SK-N-SH (cell line): ENCODE measurements around the gene MRPS22. TPM values are rescaled to one million over a fixed set of nuclear protein-coding genes. Genes with fewer than 3 reads are reported as not detected.
"Not testable (repeated sequence)": the region's sequence is repeated elsewhere in the genome, so short reads cannot be mapped to it uniquely, and the experiment has no call there.

Source experiments
- CTCF ChIA-PET: fragments of 300-600, 350-600 bp; formaldehyde crosslinking; extraction: SDS; loops from one replicate; lab custom pipeline; 2021; lab: Yijun Ruan, JAX
- POLR2A ChIA-PET: fragments of 350-600 bp; sonication (Branson Sonifier 250); formaldehyde crosslinking; extraction: SDS; loops from one replicate; lab custom pipeline; 2020; ENCODE audit warnings: antibody characterized with exemption, inconsistent platforms; lab: Yijun Ruan, JAX
- DNase-seq: peaks from one replicate; pipeline ENCODE4 v3.0.0; 2012
- H2AFZ ChIP-seq: fragments of 200-600 bp; sonication (generic); 2 replicates; pipeline ENCODE4 v1.8.1; 2016; ENCODE audit warnings: antibody characterized with exemption, mild to moderate bottlenecking, low read depth
- H3F3A ChIP-seq: fragments of 200-600 bp; sonication (generic); replicated peaks from 2 replicates; pipeline ENCODE3; 2016; ENCODE audit warnings: antibody characterized with exemption, mild to moderate bottlenecking; ENCODE audit not compliant: insufficient read depth
- H3K27ac ChIP-seq, 2 experiments: fragments of 200-500 bp in 1 of 2; fragments of 200-600 bp in 1 of 2; sonication (Bioruptor generic) in 1 of 2; sonication (generic), shearing (Covaris generic) in 1 of 2; 2 replicates each; pipeline versions ENCODE4 v1.5.1 to v1.6.1; 2014 to 2016; ENCODE audit warnings: low read depth in 2 of 2, inconsistent platforms in 1 of 2, low read length in 1 of 2, mild to moderate bottlenecking in 1 of 2, mixed read lengths in 1 of 2
- H3K27me3 ChIP-seq: fragments of 200-600 bp; sonication (generic), shearing (Covaris generic); 2 replicates; pipeline ENCODE4 v1.6.1; 2016; ENCODE audit warnings: mixed run types; ENCODE audit not compliant: insufficient read depth
- H3K36me3 ChIP-seq, 2 experiments: fragments of 200-500 bp in 1 of 2; fragments of 200-600 bp in 1 of 2; sonication (Bioruptor generic) in 1 of 2; sonication (generic) in 1 of 2; replicated peaks in 1 of 2; 2 replicates each; pipeline versions ENCODE3 to v1.5.1; 2014 to 2016; ENCODE audit warnings: low read length in 1 of 2, mild to moderate bottlenecking in 1 of 2; ENCODE audit not compliant: insufficient read depth in 2 of 2, control insufficient read depth in 1 of 2
- H3K4me1 ChIP-seq, 2 experiments: fragments of 200-500 bp in 1 of 2; fragments of 200-600 bp in 1 of 2; sonication (Bioruptor generic) in 1 of 2; sonication (generic), shearing (Covaris generic) in 1 of 2; 2 replicates each; pipeline versions ENCODE4 v1.5.1 to v1.6.1; 2014 to 2016; ENCODE audit warnings: low read depth in 1 of 2, low read length in 1 of 2, mixed run types in 1 of 2; ENCODE audit not compliant: insufficient read depth in 2 of 2, control insufficient read depth in 1 of 2
- H3K4me2 ChIP-seq: fragments of 200-600 bp; sonication (generic), shearing (Covaris generic); 2 replicates; pipeline ENCODE4 v1.6.1; 2017; ENCODE audit warnings: mixed run types
- H3K4me3 ChIP-seq, 2 experiments: fragments of 200-500 bp in 1 of 2; fragments of 200-600 bp in 1 of 2; sonication (Bioruptor generic) in 1 of 2; sonication (generic), shearing (Covaris generic) in 1 of 2; 2 replicates each; pipeline versions ENCODE4 v1.5.1 to v1.8.1; 2014 to 2016; ENCODE audit warnings: low read depth in 2 of 2, inconsistent platforms in 1 of 2, low read length in 1 of 2, mild to moderate bottlenecking in 1 of 2, mixed read lengths in 1 of 2, moderate library complexity in 1 of 2
- H3K79me2 ChIP-seq: fragments of 200-600 bp; sonication (generic); 2 replicates; pipeline ENCODE4 v1.8.1; 2017; ENCODE audit warnings: mild to moderate bottlenecking; ENCODE audit not compliant: insufficient read depth
- H3K9ac ChIP-seq: fragments of 200-600 bp; sonication (generic); 2 replicates; pipeline ENCODE4 v1.6.1; 2017; ENCODE audit warnings: mixed run types
- H3K9me2 ChIP-seq: fragments of 200-600 bp; sonication (generic); 2 replicates; pipeline ENCODE4 v1.6.1; 2017; ENCODE audit warnings: mixed run types
- H3K9me3 ChIP-seq: fragments of 200-600 bp; sonication (generic); 2 replicates; pipeline ENCODE4 v1.6.1; 2017; ENCODE audit warnings: mixed run types, mild to moderate bottlenecking, moderate library complexity
- H4K20me1 ChIP-seq: fragments of 200-600 bp; sonication (generic); 2 replicates; pipeline ENCODE4 v1.6.1; 2017; ENCODE audit warnings: mild to moderate bottlenecking, mixed run types; ENCODE audit not compliant: insufficient read depth
- FOSL2 ChIP-seq: IDR thresholded peaks from 2 replicates; pipeline ENCODE4 v1.4.0; 2012; ENCODE audit warnings: low read depth, mild to moderate bottlenecking, moderate library complexity, borderline replicate concordance
- JUND ChIP-seq: IDR thresholded peaks from 2 replicates; pipeline ENCODE4 v1.4.0; 2012
- MXI1 ChIP-seq: IDR thresholded peaks from 2 replicates; pipeline ENCODE4 v1.6.1; 2012; ENCODE audit warnings: mild to moderate bottlenecking, low read depth, low read length, improper control_type of control experiment
- POLR2AphosphoS5 ChIP-seq: IDR thresholded peaks from 2 replicates; pipeline ENCODE4 v1.6.1; 2012; ENCODE audit warnings: low read depth, low read length
- TCF12 ChIP-seq: IDR thresholded peaks from 2 replicates; pipeline ENCODE4 v1.4.0; 2012
- TEAD4 ChIP-seq: IDR thresholded peaks from 2 replicates; pipeline ENCODE4 v1.4.0; 2012; ENCODE audit warnings: mild to moderate bottlenecking, borderline replicate concordance; ENCODE audit not compliant: insufficient read depth
- YY1 ChIP-seq: IDR thresholded peaks from 2 replicates; pipeline ENCODE4 v1.4.0; 2012; ENCODE audit warnings: low read depth, mild to moderate bottlenecking
- WGBS: methylation state at CpG from one replicate; pipeline ENCODE4 v1.1.6; 2017; ENCODE audit warnings: low lambda C conversion rate; 5-methylcytosine and 5-hydroxymethylcytosine counted together
- polyA plus RNA-seq, 3 experiments: library from polyadenylated mRNA; depleted of rRNA; stranded (reverse); fragments of >200 nt; gene quantifications; 2 replicates each; pipeline ENCODE4 v1.2.3, GENCODE V29; 2012
- small RNA-seq, 7 experiments: library from RNA; depleted of rRNA; stranded (forward); fragments of <200 nt; gene quantifications; one replicate each; pipeline ENCODE3, GENCODE V24; 2012
- TF ChIP-seq, protein P1 (sequence below): IDR thresholded peaks from 2 replicates; pipeline ENCODE4 v1.4.0; 2012; ENCODE audit warnings: low read depth, borderline replicate concordance
- TF ChIP-seq, protein P2 (sequence below): fragments of 150-350 bp; IDR thresholded peaks from 2 replicates; pipeline ENCODE4 v1.6.1; 2016; ENCODE audit warnings: mild to moderate bottlenecking, low read depth, low read length

MRPS22 gene
- polyA plus RNA-seq, 1 of the 3 experiments (the other 2 are of a cell fraction) = 50.6 TPM

DNA sequence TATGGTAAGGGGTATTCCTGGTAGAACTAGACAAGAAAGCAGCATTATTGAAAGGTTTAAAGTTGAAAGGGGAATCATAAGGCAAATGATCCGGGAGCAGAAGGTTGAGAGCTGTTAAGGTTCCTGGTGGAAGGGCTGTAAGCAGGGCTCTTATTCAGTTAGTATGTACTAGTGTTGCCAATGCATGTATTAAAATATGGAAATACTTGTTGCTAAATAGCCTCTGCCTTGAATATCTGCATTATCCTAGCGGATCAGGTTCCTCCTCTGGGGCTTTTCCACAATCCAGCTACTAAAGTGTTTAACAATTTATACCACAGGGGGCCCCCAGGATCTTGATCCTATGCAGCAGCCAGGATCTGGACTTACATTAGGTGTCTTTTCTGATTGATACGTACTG, 52.9 kb downstream of the MRPS22 start:
- Histone ChIP-seq H3K9ac (no peak overlapping the region), H3K4me3 (no peak overlapping the region), H3K36me3 (no peaks in the 10 kb centered on the region), H2AFZ (no peak overlapping the region), H3K79me2 (peaks cover 6% of the 10 kb centered on the region; the same call in 1 of the 2 replicates), H3K4me1 (peaks cover 0 to 4% of the 10 kb centered on the region in 2 experiments; a peak in 1 of 4 replicates), H3K4me2 (no peak overlapping the region), H3F3A (no peaks in the 10 kb centered on the region)
- POLR2A ChIA-PET = no interaction called here
- WGBS = 89% methylated on average over 3 of the region's 3 CpGs
- CTCF ChIA-PET = interaction anchor here (1.1 kb wide), 1 partner anchor 31 kb away, joined by 4 read pairs; no protein-coding TSS in a partner anchor
- no peak for DNase-seq
- TF ChIP-seq FOSL2 (no peak), MXI1 (no peak), JUND (no peak), POLR2AphosphoS5 (no peak), TEAD4 (no peak), YY1 (no peak), TCF12 (no peak)
- TF ChIP-seq, protein P1, sequence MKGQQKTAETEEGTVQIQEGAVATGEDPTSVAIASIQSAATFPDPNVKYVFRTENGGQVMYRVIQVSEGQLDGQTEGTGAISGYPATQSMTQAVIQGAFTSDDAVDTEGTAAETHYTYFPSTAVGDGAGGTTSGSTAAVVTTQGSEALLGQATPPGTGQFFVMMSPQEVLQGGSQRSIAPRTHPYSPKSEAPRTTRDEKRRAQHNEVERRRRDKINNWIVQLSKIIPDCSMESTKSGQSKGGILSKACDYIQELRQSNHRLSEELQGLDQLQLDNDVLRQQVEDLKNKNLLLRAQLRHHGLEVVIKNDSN = no peak
- TF ChIP-seq, protein P2, sequence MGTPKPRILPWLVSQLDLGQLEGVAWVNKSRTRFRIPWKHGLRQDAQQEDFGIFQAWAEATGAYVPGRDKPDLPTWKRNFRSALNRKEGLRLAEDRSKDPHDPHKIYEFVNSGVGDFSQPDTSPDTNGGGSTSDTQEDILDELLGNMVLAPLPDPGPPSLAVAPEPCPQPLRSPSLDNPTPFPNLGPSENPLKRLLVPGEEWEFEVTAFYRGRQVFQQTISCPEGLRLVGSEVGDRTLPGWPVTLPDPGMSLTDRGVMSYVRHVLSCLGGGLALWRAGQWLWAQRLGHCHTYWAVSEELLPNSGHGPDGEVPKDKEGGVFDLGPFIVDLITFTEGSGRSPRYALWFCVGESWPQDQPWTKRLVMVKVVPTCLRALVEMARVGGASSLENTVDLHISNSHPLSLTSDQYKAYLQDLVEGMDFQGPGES = no peak
- TF ChIP-seq, all 33 proteins: peak for 0
- H3K27me3 ChIP-seq = no peaks in the 10 kb centered on the region
- no peaks in the 10 kb centered on the region for H3K9me3 ChIP-seq
- H3K27ac ChIP-seq = no peak overlapping the region
- H4K20me1 ChIP-seq = no peaks in the 10 kb centered on the region
- H3K9me2 ChIP-seq = no peaks in the 10 kb centered on the region

DNA sequence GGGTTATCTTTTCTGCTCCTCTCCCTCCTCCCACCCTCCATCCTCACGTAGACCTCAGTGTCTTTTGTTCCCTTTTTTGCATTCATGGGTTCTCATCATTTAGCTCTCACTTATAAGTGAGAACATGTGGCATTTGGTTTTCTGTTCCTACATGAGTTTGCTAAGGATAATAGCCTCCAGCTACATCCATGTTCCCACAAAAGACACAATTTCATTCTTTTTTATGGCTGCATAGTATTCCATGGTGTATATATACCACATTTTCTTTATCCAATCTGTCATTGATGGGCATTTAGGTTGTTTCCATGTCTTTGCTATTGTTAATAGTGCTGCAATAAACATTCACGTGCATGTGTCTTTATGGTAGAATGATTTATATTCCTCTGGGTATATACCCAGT, 57.3 kb downstream of the MRPS22 start:
- H3K27ac ChIP-seq, H3K4me1 ChIP-seq, H3K36me3 ChIP-seq, H3K4me2 ChIP-seq, H3K27me3 ChIP-seq, H3K4me3 ChIP-seq, H3K9me3 ChIP-seq, CTCF ChIA-PET, H3K9ac ChIP-seq, H3K9me2 ChIP-seq, H4K20me1 ChIP-seq, POLR2A ChIA-PET, H3K79me2 ChIP-seq, H3F3A ChIP-seq, H2AFZ ChIP-seq, DNase-seq: not testable (repeated sequence)
- WGBS = 71% methylated on average over 2 of the region's 2 CpGs

Small RNA genes lying within 50 kb of the gene (small RNA-seq; reads per million reads assigned to genes)
- 0 reads per million in 7 experiments for gene RF00026

Other genes with a start within 250 kb of the MRPS22 start
- 69.7 and 98.7 TPM in 2 replicates for gene COPB2, start 45.6 kb downstream of the MRPS22 start, polyA plus RNA-seq (2012; rRNA removed)
- gene RBP2, start 132.5 kb downstream of the MRPS22 start, polyA plus RNA-seq (2012; rRNA removed) = not detected in 2 replicates
- 29.9 and 44.8 TPM in 2 replicates for gene RBP1, start 195.7 kb downstream of the MRPS22 start, polyA plus RNA-seq (2012; rRNA removed)